Mesenchymal stem cell (in vitro differentiated cells and primary cell): ENCODE measurements around the gene PM20D2.

Experiments used
- DNase-seq: peaks from one replicate; pipeline ENCODE4 v3.0.0-alpha.2; 2013
- H2AFZ ChIP-seq: one replicate; pipeline ENCODE4 v1.6.1; 2013; ENCODE audit warnings: low read depth, mild to moderate bottlenecking, control low read depth, inconsistent platforms, low read length, moderate library complexity
- H2AK5ac ChIP-seq: 2 replicates; pipeline ENCODE4 v1.6.1; 2013; ENCODE audit warnings: low read length, moderate library complexity, mild to moderate bottlenecking, inconsistent platforms; ENCODE audit not compliant: severe bottlenecking
- H2BK120ac ChIP-seq: one replicate; pipeline ENCODE4 v1.6.1; 2013; ENCODE audit warnings: low read depth, mild to moderate bottlenecking, inconsistent platforms, low read length, moderate library complexity
- H2BK12ac ChIP-seq, 2 experiments: one replicate each; pipeline ENCODE4 v1.6.1; 2013; ENCODE audit warnings: inconsistent platforms in 2 of 2, low read length in 2 of 2, mild to moderate bottlenecking in 2 of 2, moderate library complexity in 2 of 2, control low read depth in 1 of 2
- H2BK15ac ChIP-seq: one replicate; pipeline ENCODE4 v1.6.1; 2013; ENCODE audit warnings: mild to moderate bottlenecking, low read depth, inconsistent platforms; ENCODE audit not compliant: poor library complexity, severe bottlenecking
- H2BK5ac ChIP-seq: 2 replicates; pipeline ENCODE4 v1.6.1; 2013; ENCODE audit warnings: low read depth, mild to moderate bottlenecking, low read length, control low read depth, inconsistent platforms; ENCODE audit not compliant: poor library complexity, severe bottlenecking
- H3K14ac ChIP-seq, 2 experiments: one replicate each; pipeline ENCODE4 v1.6.1; 2013; ENCODE audit warnings: inconsistent platforms in 2 of 2, low read length in 2 of 2, control low read depth in 1 of 2, mild to moderate bottlenecking in 1 of 2, moderate library complexity in 1 of 2
- H3K18ac ChIP-seq, 2 experiments: one replicate each; pipeline ENCODE4 v1.6.1; 2013; ENCODE audit warnings: inconsistent platforms in 2 of 2, low read length in 2 of 2, control low read depth in 1 of 2, low read depth in 1 of 2, mild to moderate bottlenecking in 1 of 2
- H3K23ac ChIP-seq, 2 experiments: one replicate each; pipeline ENCODE4 v1.6.1; 2013; ENCODE audit warnings: inconsistent platforms in 2 of 2, low read length in 2 of 2, mild to moderate bottlenecking in 2 of 2, moderate library complexity in 2 of 2, control low read depth in 1 of 2
- H3K27ac ChIP-seq: 2 replicates; pipeline ENCODE4 v1.5.1; 2013; ENCODE audit warnings: mild to moderate bottlenecking, moderate library complexity, low read length, control low read depth, inconsistent platforms; ENCODE audit not compliant: poor library complexity, severe bottlenecking
- H3K27me3 ChIP-seq, 2 experiments: 2 replicates each; pipeline versions ENCODE4 v1.6.1 to v1.7.0; 2013; ENCODE audit warnings: low read length in 2 of 2, mild to moderate bottlenecking in 2 of 2, moderate library complexity in 2 of 2, control low read depth in 1 of 2, inconsistent platforms in 1 of 2; ENCODE audit not compliant: control insufficient read depth in 1 of 2, insufficient read depth in 1 of 2
- H3K36me3 ChIP-seq, 2 experiments: 2 replicates each; pipeline versions ENCODE4 v1.6.1 to v1.7.0; 2013; ENCODE audit warnings: low read length in 2 of 2, control low read depth in 1 of 2, inconsistent platforms in 1 of 2, low read depth in 1 of 2, mild to moderate bottlenecking in 1 of 2; ENCODE audit not compliant: insufficient read depth in 2 of 2, control insufficient read depth in 1 of 2
- H3K4ac ChIP-seq, 2 experiments: one replicate each; pipeline ENCODE4 v1.6.1; 2013; ENCODE audit warnings: inconsistent platforms in 2 of 2, low read length in 2 of 2, mild to moderate bottlenecking in 2 of 2, moderate library complexity in 2 of 2, control low read depth in 1 of 2, low read depth in 1 of 2
- H3K4me1 ChIP-seq: 2 replicates; pipeline ENCODE4 v1.6.1; 2013; ENCODE audit warnings: low read depth, low read length, control low read depth; ENCODE audit not compliant: control insufficient read depth, insufficient read depth
- H3K4me2 ChIP-seq: 2 replicates; pipeline ENCODE4 v1.6.1; 2013; ENCODE audit warnings: low read length, mild to moderate bottlenecking, inconsistent platforms; ENCODE audit not compliant: poor library complexity, severe bottlenecking
- H3K4me3 ChIP-seq, 2 experiments: 2 replicates each; pipeline versions ENCODE4 v1.5.1 to v1.7.0; 2013; ENCODE audit warnings: low read length in 2 of 2, mild to moderate bottlenecking in 2 of 2, control low read depth in 1 of 2, low read depth in 1 of 2; ENCODE audit not compliant: insufficient read depth in 1 of 2
- H3K79me1 ChIP-seq: replicated peaks from 2 replicates; pipeline ENCODE4 v1.6.1; 2013; ENCODE audit warnings: mild to moderate bottlenecking, control low read depth, low read length, inconsistent platforms; ENCODE audit not compliant: poor library complexity, severe bottlenecking
- H3K9ac ChIP-seq: 2 replicates; pipeline ENCODE4 v1.7.0; 2013; ENCODE audit warnings: mild to moderate bottlenecking, low read length, moderate library complexity
- H3K9me3 ChIP-seq: 2 replicates; pipeline ENCODE4 v1.7.0; 2013; ENCODE audit warnings: mild to moderate bottlenecking, low read length; ENCODE audit not compliant: control insufficient read depth
- H4K8ac ChIP-seq: one replicate; pipeline ENCODE4 v1.6.1; 2013; ENCODE audit warnings: inconsistent platforms, mild to moderate bottlenecking, low read length, moderate library complexity
- H4K91ac ChIP-seq: one replicate; pipeline ENCODE4 v1.6.1; 2013; ENCODE audit warnings: mild to moderate bottlenecking, low read length, inconsistent platforms
- WGBS: methylation state at CpG from one replicate; pipeline ENCODE4 v1.1.7; 2013; ENCODE audit warnings: mixed read lengths; 5-methylcytosine and 5-hydroxymethylcytosine counted together

PM20D2 gene

GRCh38 chr6:89183294-89183693 is 37.4 kb downstream of the PM20D2 start:
- H3K18ac ChIP-seq = no peak overlapping the region
- no peak overlapping the region for H2AK5ac ChIP-seq
- H3K4ac ChIP-seq = no peak overlapping the region
- H3K4me3 ChIP-seq = no peak overlapping the region
- H4K91ac ChIP-seq = no peak overlapping the region
- no peaks in the 10 kb centered on the region for H3K36me3 ChIP-seq
- H3K79me1 ChIP-seq = no peaks in the 10 kb centered on the region
- H3K9me3 ChIP-seq = no peaks in the 10 kb centered on the region
- no peak overlapping the region for H4K8ac ChIP-seq
- H2BK5ac ChIP-seq = no peak overlapping the region
- no peak overlapping the region for H2AFZ ChIP-seq
- no peak overlapping the region for H3K14ac ChIP-seq
- H3K23ac ChIP-seq = no peak overlapping the region
- peaks cover 24 to 30% of the 10 kb centered on the region in 2 experiments for H3K27me3 ChIP-seq
- H2BK120ac ChIP-seq = no peak overlapping the region
- H3K27ac ChIP-seq = no peak overlapping the region
- no peak overlapping the region for H2BK12ac ChIP-seq
- H3K4me2 ChIP-seq = no peak overlapping the region
- no peaks in the 10 kb centered on the region for H3K4me1 ChIP-seq
- WGBS = 0% methylated on average over 1 of the region's 2 CpGs
- no peak for DNase-seq
- H2BK15ac ChIP-seq = no peak overlapping the region
- H3K9ac ChIP-seq = no peak overlapping the region

DNA sequence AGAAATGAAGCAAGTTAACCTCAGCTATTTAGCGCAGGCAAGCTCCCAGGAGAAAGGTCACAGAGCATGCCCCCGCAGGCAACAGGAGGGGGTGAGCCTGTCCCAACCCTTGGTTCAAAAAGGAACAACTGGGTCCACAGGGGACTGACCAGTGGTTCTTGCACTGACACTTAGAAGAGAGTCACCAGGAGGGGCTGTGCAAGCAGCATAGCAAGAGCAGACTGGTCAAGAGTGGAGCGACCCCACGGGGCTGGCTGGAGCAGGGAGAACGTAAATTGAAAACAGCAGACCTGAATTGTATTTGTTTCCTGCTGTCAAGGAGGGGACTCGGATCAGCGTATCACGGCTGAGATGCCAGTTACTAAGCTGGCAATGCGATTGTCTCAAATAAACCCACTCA is 38.5 kb downstream of the PM20D2 start:
- Histone ChIP-seq H3K27ac (no peak overlapping the region), H3K4me2 (no peak overlapping the region), H3K79me1 (no peaks in the 10 kb centered on the region), H2BK5ac (no peak overlapping the region), H3K9ac (no peak overlapping the region), H4K8ac (no peak overlapping the region), H3K4ac (no peak overlapping the region), H2BK15ac (no peak overlapping the region), H3K9me3 (no peaks in the 10 kb centered on the region), H4K91ac (no peak overlapping the region), H3K18ac (no peak overlapping the region), H3K14ac (no peak overlapping the region), H3K27me3 (peaks cover 24 to 30% of the 10 kb centered on the region in 2 experiments), H2AK5ac (no peak overlapping the region), H3K4me3 (no peak overlapping the region), H2AFZ (no peak overlapping the region), H3K23ac (no peak overlapping the region), H2BK120ac (no peak overlapping the region), H3K4me1 (no peaks in the 10 kb centered on the region), H3K36me3 (no peaks in the 10 kb centered on the region), H2BK12ac (no peak overlapping the region)
- WGBS = 75% methylated on average over 8 of the region's 9 CpGs
- DNase-seq = no peak

GRCh38 chr6:89186762-89187161 is 40.9 kb downstream of the PM20D2 start:
- no peaks in the 10 kb centered on the region for H3K4me1 ChIP-seq

DNA sequence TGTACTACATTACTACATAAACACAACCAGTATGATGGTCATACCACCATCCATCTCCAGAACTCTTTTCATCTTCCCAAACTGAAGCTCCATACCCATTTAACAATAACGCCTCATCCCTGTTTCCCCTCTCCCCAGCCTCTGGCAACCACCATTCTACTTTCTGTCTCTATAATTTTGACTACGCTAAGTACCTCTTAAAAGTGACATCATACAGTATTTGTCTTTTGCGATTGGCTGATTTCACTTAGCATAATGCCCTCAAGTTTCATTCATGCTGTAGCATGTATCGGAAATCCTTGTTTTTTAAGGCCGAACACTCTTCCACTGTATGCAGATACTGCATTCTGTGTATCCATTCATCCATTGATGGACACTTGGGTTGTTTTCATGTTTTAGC is 41.6 kb downstream of the PM20D2 start:
- H3K27me3 ChIP-seq = peaks cover 21 to 27% of the 10 kb centered on the region in 2 experiments
- no peak overlapping the region for H3K27ac ChIP-seq
- 94% methylated on average over 5 of the region's 5 CpGs for WGBS
- no peaks in the 10 kb centered on the region for H3K36me3 ChIP-seq
- DNase-seq = no peak
- no peak overlapping the region for H3K4ac ChIP-seq
- no peak overlapping the region for H2AFZ ChIP-seq
- no peak overlapping the region for H3K4me2 ChIP-seq
- no peak overlapping the region for H3K9ac ChIP-seq
- no peak overlapping the region for H2BK5ac ChIP-seq
- H3K79me1 ChIP-seq = no peaks in the 10 kb centered on the region
- no peak overlapping the region for H3K18ac ChIP-seq
- no peak overlapping the region for H3K23ac ChIP-seq
- no peak overlapping the region for H4K91ac ChIP-seq
- H2AK5ac ChIP-seq = no peak overlapping the region
- no peak overlapping the region for H2BK120ac ChIP-seq
- H4K8ac ChIP-seq = no peak overlapping the region
- H3K14ac ChIP-seq = no peak overlapping the region
- no peak overlapping the region for H3K4me3 ChIP-seq
- H3K9me3 ChIP-seq = no peaks in the 10 kb centered on the region
- no peaks in the 10 kb centered on the region for H3K4me1 ChIP-seq
- H2BK12ac ChIP-seq = no peak overlapping the region
- H2BK15ac ChIP-seq = no peak overlapping the region

More at GRCh38 chr6:89186762-89187161, 40.9 kb downstream of the PM20D2 start:
- no peak overlapping the region for H3K23ac ChIP-seq
- no peak overlapping the region for H4K8ac ChIP-seq
- H3K36me3 ChIP-seq = no peaks in the 10 kb centered on the region
- no peak overlapping the region for H2BK120ac ChIP-seq
- H2AK5ac ChIP-seq = no peak overlapping the region
- DNase-seq = no peak
- H3K4me3 ChIP-seq = no peak overlapping the region
- peak overlapping the region; percentile 31 for H2AFZ ChIP-seq
- H3K4me2 ChIP-seq = no peak overlapping the region
- no peak overlapping the region for H3K4ac ChIP-seq
- peaks cover 21 to 27% of the 10 kb centered on the region in 2 experiments for H3K27me3 ChIP-seq
- H3K18ac ChIP-seq = no peak overlapping the region
- no peak overlapping the region for H3K27ac ChIP-seq
- no peak overlapping the region for H4K91ac ChIP-seq
- WGBS = 77% methylated on average over 1 of the region's 2 CpGs
- H3K9ac ChIP-seq = no peak overlapping the region
- no peak overlapping the region for H2BK12ac ChIP-seq
- H2BK15ac ChIP-seq = no peak overlapping the region
- no peak overlapping the region for H2BK5ac ChIP-seq
- H3K14ac ChIP-seq = no peak overlapping the region
- no peaks in the 10 kb centered on the region for H3K79me1 ChIP-seq
- H3K9me3 ChIP-seq = no peaks in the 10 kb centered on the region
